Sigmoid colon (tissue), 7 donors: ENCODE measurements around the gene APOBEC3B. TPM values are rescaled to one million over a fixed set of nuclear protein-coding genes. Genes with fewer than 3 reads are reported as not detected.
"Not testable (repeated sequence)": the region's sequence is repeated elsewhere in the genome, so short reads cannot be mapped to it uniquely, and the experiment has no call there.

Experiments
- DNase-seq: peaks from one replicate; pipeline ENCODE4 v3.0.0-alpha.2; 2019
- H3K27ac ChIP-seq, 4 donors: fragments of 200-600 bp; sonication (generic); one replicate each; pipeline ENCODE4 v1.5.1; 2016 to 2019; ENCODE audit warnings: mild to moderate bottlenecking in 1 of 4
- H3K27me3 ChIP-seq, 3 donors: fragments of 200-600 bp; sonication (generic); one replicate each; pipeline ENCODE4 v1.5.1; 2019; ENCODE audit warnings: mild to moderate bottlenecking in 1 of 3
- H3K36me3 ChIP-seq, 4 donors: fragments of 200-600 bp; sonication (generic); one replicate each; pipeline ENCODE4 v1.5.1; 2016 to 2019
- H3K4me1 ChIP-seq, 4 donors: fragments of 200-600 bp; sonication (generic); one replicate each; pipeline ENCODE4 v1.5.1; 2017 to 2019
- H3K4me3 ChIP-seq, 4 donors: fragments of 200-600 bp; sonication (generic); one replicate each; pipeline ENCODE4 v1.5.1; 2017 to 2019; ENCODE audit warnings: mild to moderate bottlenecking in 2 of 4, moderate library complexity in 1 of 4
- H3K9me3 ChIP-seq, 4 donors: fragments of 200-600 bp in 3 of 4; sonication (generic) in 3 of 4; one replicate each; pipeline versions ENCODE4 v1.5.1 to v1.6.1; 2013 to 2019
- CTCF ChIP-seq, 4 experiments: fragments of 450-650 bp in 3 of 4; fragments of 200-600 bp in 1 of 4; IDR thresholded peaks; one replicate each; pipeline ENCODE4 v1.5.1; 2016 to 2019; ENCODE audit warnings: antibody characterized with exemption in 4 of 4, mild to moderate bottlenecking in 3 of 4, moderate library complexity in 2 of 4
- EP300 ChIP-seq, 4 donors: sonication (generic); formaldehyde crosslinking; IDR thresholded peaks; one replicate each; pipeline ENCODE4 v1.6.1; 2017; ENCODE audit warnings: antibody characterized with exemption in 4 of 4
- POLR2A ChIP-seq, 2 donors: fragments of 450-650 bp; IDR thresholded peaks; one replicate each; pipeline ENCODE4 v1.6.1; 2016; ENCODE audit warnings: antibody characterized with exemption in 2 of 2, mild to moderate bottlenecking in 2 of 2, moderate library complexity in 2 of 2
- POLR2AphosphoS5 ChIP-seq, 4 donors: sonication (generic); formaldehyde crosslinking; IDR thresholded peaks; one replicate each; pipeline ENCODE4 v1.6.1; 2017; ENCODE audit warnings: antibody characterized with exemption in 4 of 4
- WGBS, 2 donors: extraction: QIAGEN DNeasy Blood & Tissue Kit; methylation state at CpG; one replicate each; pipeline ENCODE4 v1.1.7; 2013; 5-methylcytosine and 5-hydroxymethylcytosine counted together
- intact Hi-C: fragments of 100-400 bp; cut with DNase I; formaldehyde crosslinking; loops from one replicate; pipeline ENCODE4 v1.15.1; 2023
- polyA plus RNA-seq, 3 donors: library from polyadenylated mRNA; stranded (reverse); fragments of 200-250 nt; gene quantifications; one replicate each; pipeline ENCODE4 v1.2.3, GENCODE V29; 2013
- total RNA-seq, 4 donors: library from RNA; depleted of rRNA; stranded (reverse); fragments of >200 nt; gene quantifications; one replicate each; pipeline ENCODE4 v1.1.0, GENCODE V29; 2016
- donor health status: healthy with polysubstance abuse.
- donor health status: Bipolar disorder and iron deficiency.
- donor health status: healthy.

Gene APOBEC3B
- total and polyA plus RNA-seq, 7 donors, result 0.71 to 81.6 (median 13.5) TPM; not detected in 2

- whole genome bisulfite sequencing, 2 donors, result 86 to 93% methylated on average over 12 of the region's 12 CpGs
- H3K27me3 ChIP-seq, result no peaks in the 10 kb centered on the region
- no peak for DNase-seq
- no peaks in the 10 kb centered on the region for H3K9me3 ChIP-seq
- H3K36me3 ChIP-seq, result peaks cover 0 to 4% (median 0%) of the 10 kb centered on the region in 4 donors
- H3K27ac ChIP-seq, result no peak overlapping the region
- H3K4me3 ChIP-seq, result no peak overlapping the region
- TF ChIP-seq POLR2AphosphoS5 (IDR thresholded peaks at IDR 0.05) (no peak), CTCF (IDR thresholded peaks at IDR 0.05) (no peak)
- peaks cover 0 to 9% (median 9%) of the 10 kb centered on the region in 4 donors for H3K4me1 ChIP-seq
- intact Hi-C loops, result no loop called here
Measured at GRCh38 chr22:39026509-39027150, 44.5 kb downstream of the APOBEC3B start.

- no peak for TF ChIP-seq POLR2AphosphoS5 (IDR thresholded peaks at IDR 0.05)
- no peak for TF ChIP-seq POLR2A (IDR thresholded peaks at IDR 0.05)
- TF ChIP-seq EP300 (IDR thresholded peaks at IDR 0.05), result no peak
- TF ChIP-seq CTCF (IDR thresholded peaks at IDR 0.05), result no peak
- intact Hi-C loops, result no loop called here
- no peaks in the 10 kb centered on the region for H3K27me3 ChIP-seq
- 90 to 92% methylated on average over 4 of the region's 4 CpGs for WGBS, 2 donors
- H3K4me3 ChIP-seq, result no peak overlapping the region
- no peak overlapping the region for H3K27ac ChIP-seq
- no peak for DNase-seq
- peaks cover 0 to 4% (median 0%) of the 10 kb centered on the region in 4 donors for H3K36me3 ChIP-seq
- no peaks in the 10 kb centered on the region for H3K4me1 ChIP-seq
- H3K9me3 ChIP-seq, result no peaks in the 10 kb centered on the region
Measured at GRCh38 chr22:39027717-39028116, 45.6 kb downstream of the APOBEC3B start.

GRCh38 chr22:39028281-39028680 lies 46.1 kb downstream of the APOBEC3B start:
- no peak for DNase-seq
- no peaks in the 10 kb centered on the region for H3K9me3 ChIP-seq
- peaks cover 0 to 4% (median 0%) of the 10 kb centered on the region in 4 donors for H3K36me3 ChIP-seq
- no peak overlapping the region for H3K4me3 ChIP-seq
- H3K27me3 ChIP-seq, result no peaks in the 10 kb centered on the region
- TF ChIP-seq EP300 (IDR thresholded peaks at IDR 0.05), result no peak
- no peak for TF ChIP-seq POLR2AphosphoS5 (IDR thresholded peaks at IDR 0.05)
- TF ChIP-seq POLR2A (IDR thresholded peaks at IDR 0.05), result no peak
- no peak for TF ChIP-seq CTCF (IDR thresholded peaks at IDR 0.05)
- no peaks in the 10 kb centered on the region for H3K4me1 ChIP-seq
- WGBS, 2 donors, result 93 to 96% methylated on average over 11 of the region's 11 CpGs
- H3K27ac ChIP-seq, result no peak overlapping the region
- intact Hi-C loops, result no loop called here

- no peaks in the 10 kb centered on the region for H3K9me3 ChIP-seq
- no peak overlapping the region for H3K27ac ChIP-seq
- H3K36me3 ChIP-seq, result no peaks in the 10 kb centered on the region
- no peaks in the 10 kb centered on the region for H3K27me3 ChIP-seq
- no peak for DNase-seq
- H3K4me1 ChIP-seq, result no peaks in the 10 kb centered on the region
- WGBS, 2 donors, result 93 to 94% methylated on average over 13 of the region's 13 CpGs
- intact Hi-C loops, result no loop called here
- TF ChIP-seq EP300 (IDR thresholded peaks at IDR 0.05) (no peak), CTCF (IDR thresholded peaks at IDR 0.05) (no peak), POLR2A (IDR thresholded peaks at IDR 0.05) (no peak), POLR2AphosphoS5 (IDR thresholded peaks at IDR 0.05) (no peak)
- no peak overlapping the region for H3K4me3 ChIP-seq
Measured at GRCh38 chr22:39029227-39029626, 47.1 kb downstream of the APOBEC3B start.

GRCh38 chr22:39030705-39031104 lies 48.6 kb downstream of the APOBEC3B start:
- no peaks in the 10 kb centered on the region for H3K4me1 ChIP-seq
- TF ChIP-seq POLR2A (IDR thresholded peaks at IDR 0.05), result no peak
- TF ChIP-seq CTCF (IDR thresholded peaks at IDR 0.05), result no peak
- no peak for TF ChIP-seq EP300 (IDR thresholded peaks at IDR 0.05)
- TF ChIP-seq POLR2AphosphoS5 (IDR thresholded peaks at IDR 0.05), result no peak

GRCh38 chr22:39031434-39032295 lies 49.5 kb downstream of the APOBEC3B start:
- intact Hi-C loops, DNase-seq, H3K4me3 ChIP-seq, H3K27me3 ChIP-seq, H3K4me1 ChIP-seq, H3K36me3 ChIP-seq, H3K27ac ChIP-seq, H3K9me3 ChIP-seq: not testable (repeated sequence)
- 70 to 78% methylated on average over 17 of the region's 18 CpGs for WGBS, 2 donors

More at GRCh38 chr22:39030705-39031104, 48.6 kb downstream of the APOBEC3B start:
- Histone ChIP-seq H3K36me3 (no peaks in the 10 kb centered on the region), H3K4me3 (no peak overlapping the region), H3K27ac (no peak overlapping the region), H3K27me3 (no peaks in the 10 kb centered on the region), H3K9me3 (no peaks in the 10 kb centered on the region)
- WGBS, 2 donors, result 93 to 95% methylated on average over 14 of the region's 14 CpGs
- DNase-seq, result no peak
- intact Hi-C loops, result no loop called here
